ENCODE measurements around the gene HNF1A.
"Not testable (repeated sequence)": the region's sequence is repeated elsewhere in the genome, so short reads cannot be mapped to it uniquely, and the experiment has no call there.

DNA sequence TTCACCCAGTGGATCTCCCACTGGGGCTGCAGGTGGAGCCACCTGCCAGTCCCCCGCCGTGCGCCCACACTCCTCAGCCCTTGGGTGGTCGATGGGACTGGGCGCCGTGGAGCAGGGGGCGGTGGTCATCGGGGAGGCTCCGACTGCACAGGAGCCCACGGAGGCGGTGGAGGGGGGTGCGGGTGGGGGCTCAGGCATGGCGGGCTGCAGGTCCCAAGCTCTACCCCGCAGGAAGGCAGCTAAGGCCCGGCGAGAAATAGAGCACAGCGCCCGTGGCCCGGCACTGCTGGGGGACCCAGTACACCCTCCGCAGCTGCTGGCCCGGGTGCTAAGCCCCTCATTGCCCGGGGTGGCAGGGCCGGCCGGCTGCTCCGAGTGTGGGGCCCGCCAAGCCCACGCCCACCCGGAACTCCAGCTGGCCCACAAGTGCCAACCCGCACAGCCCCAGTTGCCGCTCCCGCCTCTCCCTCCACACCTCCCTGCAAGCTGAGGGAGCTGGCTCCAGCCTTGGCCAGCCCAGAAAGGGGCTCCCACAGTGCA, 28.0 kb upstream of the HNF1A start:
- TF ChIP-seq, protein P1, sequence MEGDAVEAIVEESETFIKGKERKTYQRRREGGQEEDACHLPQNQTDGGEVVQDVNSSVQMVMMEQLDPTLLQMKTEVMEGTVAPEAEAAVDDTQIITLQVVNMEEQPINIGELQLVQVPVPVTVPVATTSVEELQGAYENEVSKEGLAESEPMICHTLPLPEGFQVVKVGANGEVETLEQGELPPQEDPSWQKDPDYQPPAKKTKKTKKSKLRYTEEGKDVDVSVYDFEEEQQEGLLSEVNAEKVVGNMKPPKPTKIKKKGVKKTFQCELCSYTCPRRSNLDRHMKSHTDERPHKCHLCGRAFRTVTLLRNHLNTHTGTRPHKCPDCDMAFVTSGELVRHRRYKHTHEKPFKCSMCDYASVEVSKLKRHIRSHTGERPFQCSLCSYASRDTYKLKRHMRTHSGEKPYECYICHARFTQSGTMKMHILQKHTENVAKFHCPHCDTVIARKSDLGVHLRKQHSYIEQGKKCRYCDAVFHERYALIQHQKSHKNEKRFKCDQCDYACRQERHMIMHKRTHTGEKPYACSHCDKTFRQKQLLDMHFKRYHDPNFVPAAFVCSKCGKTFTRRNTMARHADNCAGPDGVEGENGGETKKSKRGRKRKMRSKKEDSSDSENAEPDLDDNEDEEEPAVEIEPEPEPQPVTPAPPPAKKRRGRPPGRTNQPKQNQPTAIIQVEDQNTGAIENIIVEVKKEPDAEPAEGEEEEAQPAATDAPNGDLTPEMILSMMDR (IDR thresholded peaks at IDR 0.05) = not testable (repeated sequence)
- not testable (repeated sequence) for TF ChIP-seq POLR2A, EP300 (IDR thresholded peaks at IDR 0.05)
